ENCODE data around the gene ARIH1.
A peak's percentile ranks its signal among the peaks of the same experiment; 100 is the strongest.
"Not testable (repeated sequence)": the region's sequence is repeated elsewhere in the genome, so short reads cannot be mapped to it uniquely, and the experiment has no call there.

The ARIH1 gene

GRCh38 chr15:72629068-72629570 lies 155.0 kb downstream of the ARIH1 start:
- H3K27ac ChIP-seq (ENCODE audit: low read depth, low read length, severe bottlenecking); H3K9me3 ChIP-seq (ENCODE audit: control insufficient read depth, low read length); H3K36me3 ChIP-seq (ENCODE audit: control insufficient read depth, insufficient read depth, low read length); H3K4me3 ChIP-seq (ENCODE audit: extremely low read depth, insufficient read depth, low read length, poor library complexity, severe bottlenecking); H3K4me1 ChIP-seq (ENCODE audit: control insufficient read depth, insufficient read depth, low read length, poor library complexity, severe bottlenecking): not testable (repeated sequence)
- WGBS, 2 experiments (ENCODE audit: insufficient coverage in 2 of 2) = 73 to 81% methylated on average over 3 to 5 of the region's 7 CpGs

GRCh38 chr15:72636519-72637282 lies 162.6 kb downstream of the ARIH1 start:
- H3K4me3 ChIP-seq (ENCODE audit: extremely low read depth, insufficient read depth, low read length, poor library complexity, severe bottlenecking) = peak overlapping the region; percentile 8
- not testable (repeated sequence) for H3K4me1 ChIP-seq (ENCODE audit: control insufficient read depth, insufficient read depth, low read length, poor library complexity, severe bottlenecking); H3K36me3 ChIP-seq (ENCODE audit: control insufficient read depth, insufficient read depth, low read length); H3K9me3 ChIP-seq (ENCODE audit: control insufficient read depth, low read length); H3K27ac ChIP-seq (ENCODE audit: low read depth, low read length, severe bottlenecking)
- no CpG with 5 or more reads among the region's 43 CpGs for WGBS, 2 experiments (ENCODE audit: insufficient coverage in 2 of 2)

- WGBS, 2 experiments (ENCODE audit: insufficient coverage in 2 of 2) = no CpG with 5 or more reads among the region's 26 CpGs
- H3K36me3 ChIP-seq (ENCODE audit: control insufficient read depth, insufficient read depth, low read length); H3K4me1 ChIP-seq (ENCODE audit: control insufficient read depth, insufficient read depth, low read length, poor library complexity, severe bottlenecking); H3K9me3 ChIP-seq (ENCODE audit: control insufficient read depth, low read length); H3K27ac ChIP-seq (ENCODE audit: low read depth, low read length, severe bottlenecking); H3K4me3 ChIP-seq (ENCODE audit: extremely low read depth, insufficient read depth, low read length, poor library complexity, severe bottlenecking): not testable (repeated sequence)
Observed at GRCh38 chr15:72639759-72640483, 165.8 kb downstream of the ARIH1 start.

GRCh38 chr15:72642271-72642670 lies 168.1 kb downstream of the ARIH1 start:
- H3K4me3 ChIP-seq (ENCODE audit: extremely low read depth, insufficient read depth, low read length, poor library complexity, severe bottlenecking); H3K4me1 ChIP-seq (ENCODE audit: control insufficient read depth, insufficient read depth, low read length, poor library complexity, severe bottlenecking): not testable (repeated sequence)

GRCh38 chr15:72648631-72649253 lies 174.6 kb downstream of the ARIH1 start:
- H3K4me3 ChIP-seq (ENCODE audit: extremely low read depth, insufficient read depth, low read length, poor library complexity, severe bottlenecking); H3K9me3 ChIP-seq (ENCODE audit: control insufficient read depth, low read length); H3K27ac ChIP-seq (ENCODE audit: low read depth, low read length, severe bottlenecking); H3K4me1 ChIP-seq (ENCODE audit: control insufficient read depth, insufficient read depth, low read length, poor library complexity, severe bottlenecking); H3K36me3 ChIP-seq (ENCODE audit: control insufficient read depth, insufficient read depth, low read length): not testable (repeated sequence)
- 100% methylated on average over 2 of the region's 10 CpGs; no CpG with 5 or more reads in 1 of the 2 experiments for WGBS, 2 experiments (ENCODE audit: insufficient coverage in 2 of 2)

More at GRCh38 chr15:72642271-72642670, 168.1 kb downstream of the ARIH1 start:
- H3K9me3 ChIP-seq (ENCODE audit: control insufficient read depth, low read length); H3K27ac ChIP-seq (ENCODE audit: low read depth, low read length, severe bottlenecking); H3K36me3 ChIP-seq (ENCODE audit: control insufficient read depth, insufficient read depth, low read length): not testable (repeated sequence)
- WGBS, 2 experiments (ENCODE audit: insufficient coverage in 2 of 2) = no CpG with 5 or more reads among the region's 2 CpGs

All from mesodermal cell (in vitro differentiated cells).